ENCODE data around the gene SGPL1. TPM values are rescaled to one million over a fixed set of nuclear protein-coding genes. Genes with fewer than 3 reads are reported as not detected.

The SGPL1 gene
- polyA plus RNA-seq, 1 donor (not counting 4 experiments of a cell fraction or from before 2014, with no cell fraction given): 31.4 TPM

DNA sequence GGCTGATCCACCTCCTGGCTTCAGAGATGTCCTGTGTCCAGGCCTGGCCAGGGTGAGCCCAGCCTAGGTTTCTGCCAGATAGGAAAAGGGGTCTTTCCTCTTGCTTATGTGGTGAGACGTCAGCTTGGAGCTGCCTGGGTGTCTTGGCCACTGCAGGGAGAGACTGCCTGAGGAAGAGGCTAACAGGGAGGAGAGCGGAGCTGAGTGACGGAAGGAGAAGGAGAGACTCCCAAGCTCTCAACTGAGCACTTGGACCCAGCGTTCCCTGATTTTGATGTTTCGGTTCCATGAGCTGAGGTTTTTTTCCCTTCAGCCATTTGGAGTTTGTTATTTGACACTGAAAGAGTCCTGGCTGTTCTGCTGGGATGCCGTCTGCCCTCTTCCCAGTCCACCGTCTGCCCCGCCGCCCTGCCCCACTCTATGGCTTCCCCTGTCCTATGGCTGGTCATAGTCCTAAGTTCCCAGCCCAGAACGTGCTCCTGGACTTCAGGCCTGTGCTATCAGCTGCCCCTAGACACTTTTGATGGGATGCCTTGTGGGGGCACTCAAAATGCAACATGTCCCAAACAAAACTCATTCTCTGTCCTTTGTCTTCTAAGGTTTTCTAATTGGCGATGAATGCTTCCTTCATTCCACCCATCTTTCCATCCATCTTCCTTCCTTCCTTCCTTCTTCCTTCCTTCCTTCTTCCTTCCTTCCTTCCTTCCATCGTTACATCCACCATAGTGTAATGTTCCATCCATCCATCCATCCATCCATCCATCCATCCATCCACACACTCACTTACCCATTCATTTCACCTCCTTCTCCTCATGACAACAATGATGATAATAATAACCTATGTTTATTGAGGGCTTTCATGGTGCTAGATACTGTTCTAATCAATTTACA lies 92.9 kb downstream of the SGPL1 start:
- FAIRE-seq: no peak
- H3K4me2 ChIP-seq (ENCODE audit: control insufficient read depth, extremely low read depth, insufficient read depth, low read depth, low read length): no peak overlapping the region
- DNase-seq (ENCODE audit: low read depth, low spot score): no peak
- H2AFZ ChIP-seq (ENCODE audit: control insufficient read depth, low read length): no peak overlapping the region
- H3K79me2 ChIP-seq (ENCODE audit: control insufficient read depth, insufficient read depth, low read length): no peaks in the 10 kb centered on the region
- TF ChIP-seq, protein P1, sequence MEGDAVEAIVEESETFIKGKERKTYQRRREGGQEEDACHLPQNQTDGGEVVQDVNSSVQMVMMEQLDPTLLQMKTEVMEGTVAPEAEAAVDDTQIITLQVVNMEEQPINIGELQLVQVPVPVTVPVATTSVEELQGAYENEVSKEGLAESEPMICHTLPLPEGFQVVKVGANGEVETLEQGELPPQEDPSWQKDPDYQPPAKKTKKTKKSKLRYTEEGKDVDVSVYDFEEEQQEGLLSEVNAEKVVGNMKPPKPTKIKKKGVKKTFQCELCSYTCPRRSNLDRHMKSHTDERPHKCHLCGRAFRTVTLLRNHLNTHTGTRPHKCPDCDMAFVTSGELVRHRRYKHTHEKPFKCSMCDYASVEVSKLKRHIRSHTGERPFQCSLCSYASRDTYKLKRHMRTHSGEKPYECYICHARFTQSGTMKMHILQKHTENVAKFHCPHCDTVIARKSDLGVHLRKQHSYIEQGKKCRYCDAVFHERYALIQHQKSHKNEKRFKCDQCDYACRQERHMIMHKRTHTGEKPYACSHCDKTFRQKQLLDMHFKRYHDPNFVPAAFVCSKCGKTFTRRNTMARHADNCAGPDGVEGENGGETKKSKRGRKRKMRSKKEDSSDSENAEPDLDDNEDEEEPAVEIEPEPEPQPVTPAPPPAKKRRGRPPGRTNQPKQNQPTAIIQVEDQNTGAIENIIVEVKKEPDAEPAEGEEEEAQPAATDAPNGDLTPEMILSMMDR (optimal IDR thresholded peaks at IDR 0.05 in 1 of 3, IDR thresholded peaks at IDR 0.05 in 1 of 3, conservative IDR thresholded peaks at IDR 0.05 in 1 of 3; ENCODE audit: extremely low read depth in 1 of 3, insufficient read depth in 2 of 3, low read length in 3 of 3): no peak
- TF ChIP-seq EZH2 (IDR thresholded peaks at IDR 0.05; ENCODE audit: low read length): no peak
- no peaks in the 10 kb centered on the region for H3K9me3 ChIP-seq (ENCODE audit: control insufficient read depth, low read depth, low read length)
- peaks cover 14% of the 10 kb centered on the region for H3K27me3 ChIP-seq (ENCODE audit: control insufficient read depth, extremely low read depth, insufficient read depth, low read length)
- no peaks in the 10 kb centered on the region for H3K9me1 ChIP-seq (ENCODE audit: control insufficient read depth, extremely low read depth, insufficient read depth, low read length)
- no peaks in the 10 kb centered on the region for H4K20me1 ChIP-seq (ENCODE audit: control insufficient read depth, extremely low read depth, insufficient read depth, low read length)
- no peak overlapping the region for H3K9ac ChIP-seq (ENCODE audit: control insufficient read depth, extremely low read depth, insufficient read depth, low read length)
- no peaks in the 10 kb centered on the region for H3K36me3 ChIP-seq (ENCODE audit: control insufficient read depth in 2 of 2, extremely low read depth in 1 of 2, insufficient read depth in 2 of 2, low read length in 2 of 2)
- dilution Hi-C loops (cut with MboI; ENCODE audit: extremely low pct_ligation_motif_present, low sequenced_read_pairs): no loop called here
- H3K4me3 ChIP-seq (ENCODE audit: control insufficient read depth in 2 of 3, extremely low read depth in 1 of 3, insufficient read depth in 2 of 3, low read depth in 1 of 3, low read length in 3 of 3): no peak overlapping the region
- no peaks in the 10 kb centered on the region for H3K4me1 ChIP-seq (ENCODE audit: control insufficient read depth, extremely low read depth, insufficient read depth, low read length)
- H3K27ac ChIP-seq (ENCODE audit: control insufficient read depth, insufficient read depth, low read length): no peak overlapping the region

DNA sequence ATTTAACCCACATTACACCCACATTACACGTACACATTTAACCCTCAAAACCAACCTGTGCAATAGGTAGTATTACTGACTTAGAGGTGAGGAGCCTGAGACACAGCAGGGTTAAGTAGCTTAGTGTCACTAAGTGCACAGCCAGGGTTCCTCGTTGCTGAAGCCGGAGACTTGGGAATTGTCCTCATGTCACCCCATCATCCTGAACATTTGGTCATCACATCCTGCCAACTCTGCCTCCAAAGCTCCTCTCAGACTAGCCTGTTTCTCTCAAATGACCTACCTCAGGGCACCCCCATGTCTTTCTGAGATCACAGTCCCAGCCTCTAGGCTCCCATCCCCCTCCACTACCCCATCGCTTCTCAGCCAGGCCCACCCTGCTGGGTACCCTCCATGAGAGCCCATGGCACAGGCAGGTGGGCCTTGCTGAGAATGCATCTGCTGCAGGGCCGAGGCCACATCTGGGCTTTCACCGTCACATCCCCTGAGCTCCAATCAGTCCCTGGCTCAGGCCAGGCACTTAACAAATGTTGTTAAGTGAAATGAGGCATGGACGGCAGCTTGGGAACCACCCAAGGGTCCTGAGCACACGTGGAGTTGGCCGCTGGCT lies 93.7 kb downstream of the SGPL1 start:
- no peak for FAIRE-seq
- no peaks in the 10 kb centered on the region for H3K9me1 ChIP-seq (ENCODE audit: control insufficient read depth, extremely low read depth, insufficient read depth, low read length)

More for the DNA sequence above, 93.7 kb downstream of the SGPL1 start:
- H3K9me3 ChIP-seq (ENCODE audit: control insufficient read depth, low read depth, low read length): no peaks in the 10 kb centered on the region
- H4K20me1 ChIP-seq (ENCODE audit: control insufficient read depth, extremely low read depth, insufficient read depth, low read length): no peaks in the 10 kb centered on the region
- TF ChIP-seq, protein P1 (optimal IDR thresholded peaks at IDR 0.05 in 1 of 3, IDR thresholded peaks at IDR 0.05 in 1 of 3, conservative IDR thresholded peaks at IDR 0.05 in 1 of 3; ENCODE audit: extremely low read depth in 1 of 3, insufficient read depth in 2 of 3, low read length in 3 of 3): no peak
- TF ChIP-seq EZH2 (IDR thresholded peaks at IDR 0.05; ENCODE audit: low read length): no peak
- no peak overlapping the region for H3K4me3 ChIP-seq (ENCODE audit: control insufficient read depth in 2 of 3, extremely low read depth in 1 of 3, insufficient read depth in 2 of 3, low read depth in 1 of 3, low read length in 3 of 3)
- H3K9ac ChIP-seq (ENCODE audit: control insufficient read depth, extremely low read depth, insufficient read depth, low read length): no peak overlapping the region
- dilution Hi-C loops (cut with MboI; ENCODE audit: extremely low pct_ligation_motif_present, low sequenced_read_pairs): no loop called here
- H3K27ac ChIP-seq (ENCODE audit: control insufficient read depth, insufficient read depth, low read length): no peak overlapping the region
- H3K4me2 ChIP-seq (ENCODE audit: control insufficient read depth, extremely low read depth, insufficient read depth, low read depth, low read length): no peak overlapping the region
- no peak for DNase-seq (ENCODE audit: low read depth, low spot score)
- H2AFZ ChIP-seq (ENCODE audit: control insufficient read depth, low read length): no peak overlapping the region
- H3K27me3 ChIP-seq (ENCODE audit: control insufficient read depth, extremely low read depth, insufficient read depth, low read length): peaks cover 16% of the 10 kb centered on the region
- H3K4me1 ChIP-seq (ENCODE audit: control insufficient read depth, extremely low read depth, insufficient read depth, low read length): no peaks in the 10 kb centered on the region
- H3K36me3 ChIP-seq (ENCODE audit: control insufficient read depth in 2 of 2, extremely low read depth in 1 of 2, insufficient read depth in 2 of 2, low read length in 2 of 2): no peaks in the 10 kb centered on the region
- no peaks in the 10 kb centered on the region for H3K79me2 ChIP-seq (ENCODE audit: control insufficient read depth, insufficient read depth, low read length)
